Posterior vena cava (tissue), 2 donors: Measurements from ENCODE around the gene FAM186B. TPM values are rescaled to one million over a fixed set of nuclear protein-coding genes. Genes with fewer than 3 reads are reported as not detected.

Experiments
- DNase-seq: peaks from one replicate; pipeline ENCODE4 v3.0.0-alpha.2; 2020; ENCODE audit warnings: low spot score
- intact Hi-C, 2 donors: fragments of 100-400 bp; cut with DNase I; formaldehyde crosslinking; loops; one replicate each; pipeline versions ENCODE4 v1.14.1 to v1.14.2; 2022 to 2023
- total RNA-seq, 2 donors: library from RNA; stranded (reverse); fragmentation: NEBNext Ultra II Directional; extraction: Animal tissue kit (Norgen Biotek cat#: 25700); gene quantifications; one replicate each; pipeline ENCODE4 v1.2.1, GENCODE V29; 2021
- donor health status: DM: yes; HTN: yes; CAD: no.
- donor health status: DM: yes; HTN: yes; CAD: no.

FAM186B gene
- total RNA-seq, 2 donors from 2014 or later: 0.14 TPM; not detected in 1

- intact Hi-C loops: no loop called here
- no peak for DNase-seq
Observed at GRCh38 chr12:49636979-49637755, 31.7 kb upstream of the FAM186B start.

GRCh38 chr12:49636574-49636973, 31.1 kb upstream of the FAM186B start:
- intact Hi-C loops: no loop called here
- DNase-seq: no peak

GRCh38 chr12:49635656-49636055, 30.2 kb upstream of the FAM186B start:
- intact Hi-C loops: no loop called here
- DNase-seq: no peak

- intact Hi-C loops: no loop called here
Observed at GRCh38 chr12:49635036-49635435, 29.6 kb upstream of the FAM186B start.

GRCh38 chr12:49633703-49634345, 28.4 kb upstream of the FAM186B start:
- no peak for DNase-seq
- intact Hi-C loops: no loop called here

More at GRCh38 chr12:49635036-49635435, 29.6 kb upstream of the FAM186B start:
- DNase-seq: no peak

- DNase-seq: no peak
- intact Hi-C loops: no loop called here
Observed at GRCh38 chr12:49632986-49633702, 27.7 kb upstream of the FAM186B start.

DNA sequence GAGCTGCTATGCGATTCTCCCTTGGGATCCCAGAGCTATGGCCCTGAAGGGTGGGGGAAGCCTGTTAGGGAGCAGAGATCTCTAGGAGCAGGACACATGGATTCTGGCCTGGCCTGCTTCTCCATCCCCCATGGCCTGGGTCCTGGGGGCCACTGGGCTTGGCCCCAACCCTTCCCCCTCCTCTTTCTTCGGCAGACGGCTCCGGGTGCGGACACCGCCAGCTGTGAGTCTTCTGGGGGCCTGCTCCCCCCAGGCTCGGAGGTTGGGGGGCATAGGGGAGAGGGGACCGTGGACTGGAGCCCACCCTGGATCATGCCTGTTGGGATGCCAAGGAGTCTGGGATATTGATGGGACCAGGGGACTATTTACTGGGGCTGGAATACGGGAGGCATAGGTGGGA, 27.0 kb upstream of the FAM186B start:
- intact Hi-C loops: no loop called here
- no peak for DNase-seq

DNA sequence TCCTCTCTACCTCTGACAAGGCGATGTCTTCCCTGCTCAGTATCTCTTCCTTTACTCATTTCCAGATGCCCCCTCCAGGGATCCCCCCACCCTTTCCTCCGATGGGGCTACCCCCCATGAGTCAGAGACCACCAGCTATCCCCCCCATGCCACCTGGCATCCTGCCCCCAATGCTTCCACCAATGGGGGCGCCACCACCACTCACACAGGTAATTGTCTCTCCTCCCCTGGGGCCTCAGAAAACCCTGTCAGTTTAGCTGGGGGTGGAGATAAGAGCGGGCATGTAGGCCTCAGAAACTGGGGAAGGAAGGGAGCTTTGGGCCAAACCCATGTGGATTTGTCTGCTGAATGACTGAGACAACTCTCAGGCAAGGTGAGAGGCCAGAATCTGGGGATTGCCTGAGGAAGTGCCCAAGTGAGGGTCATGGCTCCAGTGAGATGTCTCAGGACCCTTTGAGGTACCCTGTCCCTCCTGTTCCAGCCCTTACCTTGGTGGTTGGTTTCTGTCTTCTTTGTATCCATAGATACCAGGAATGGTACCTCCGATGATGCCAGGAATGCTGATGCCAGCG, 26.0 kb upstream of the FAM186B start:
- intact Hi-C loops: no loop called here
- no peak for DNase-seq

GRCh38 chr12:49627752-49628360, 22.4 kb upstream of the FAM186B start:
- DNase-seq: no peak
- intact Hi-C loops: no loop called here

- intact Hi-C loops: no loop called here
Observed at GRCh38 chr12:49626836-49627235, 21.4 kb upstream of the FAM186B start.

DNA sequence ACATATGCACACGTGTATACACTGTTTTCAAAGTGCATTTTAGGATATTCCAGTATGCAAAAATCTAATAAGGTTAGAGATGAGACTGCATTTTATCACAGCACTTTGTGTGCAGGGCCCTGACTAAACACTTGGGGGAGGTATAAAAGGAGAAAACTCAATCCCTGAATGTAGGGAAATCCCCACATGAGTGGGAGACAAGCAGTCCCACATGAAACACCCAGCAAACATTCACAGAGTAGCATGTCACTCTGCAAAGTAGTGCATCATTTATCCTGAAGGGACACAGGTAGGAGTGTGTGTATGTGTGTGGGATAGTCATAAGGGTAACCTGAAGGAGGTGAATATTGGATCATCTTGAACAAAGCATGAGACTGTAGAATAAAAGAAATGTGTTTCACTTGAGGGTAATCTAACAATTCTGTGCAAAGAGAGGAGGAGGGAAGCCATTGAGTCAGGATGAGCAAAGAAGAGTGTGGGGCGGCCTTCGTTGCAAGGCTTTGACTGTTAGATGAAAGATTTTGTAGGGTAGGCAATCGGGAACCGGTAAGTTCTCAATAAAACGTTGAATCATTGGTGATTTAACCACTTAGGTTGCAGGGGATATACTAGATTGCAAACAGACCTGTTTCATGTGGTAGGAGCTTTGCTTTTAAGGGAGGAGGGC, 20.9 kb upstream of the FAM186B start:
- DNase-seq: no peak

More at GRCh38 chr12:49626836-49627235, 21.4 kb upstream of the FAM186B start:
- no peak for DNase-seq

GRCh38 chr12:49624921-49625577, 19.6 kb upstream of the FAM186B start:
- intact Hi-C loops: no loop called here
- no peak for DNase-seq

More for the DNA sequence above, 20.9 kb upstream of the FAM186B start:
- intact Hi-C loops: no loop called here

DNA sequence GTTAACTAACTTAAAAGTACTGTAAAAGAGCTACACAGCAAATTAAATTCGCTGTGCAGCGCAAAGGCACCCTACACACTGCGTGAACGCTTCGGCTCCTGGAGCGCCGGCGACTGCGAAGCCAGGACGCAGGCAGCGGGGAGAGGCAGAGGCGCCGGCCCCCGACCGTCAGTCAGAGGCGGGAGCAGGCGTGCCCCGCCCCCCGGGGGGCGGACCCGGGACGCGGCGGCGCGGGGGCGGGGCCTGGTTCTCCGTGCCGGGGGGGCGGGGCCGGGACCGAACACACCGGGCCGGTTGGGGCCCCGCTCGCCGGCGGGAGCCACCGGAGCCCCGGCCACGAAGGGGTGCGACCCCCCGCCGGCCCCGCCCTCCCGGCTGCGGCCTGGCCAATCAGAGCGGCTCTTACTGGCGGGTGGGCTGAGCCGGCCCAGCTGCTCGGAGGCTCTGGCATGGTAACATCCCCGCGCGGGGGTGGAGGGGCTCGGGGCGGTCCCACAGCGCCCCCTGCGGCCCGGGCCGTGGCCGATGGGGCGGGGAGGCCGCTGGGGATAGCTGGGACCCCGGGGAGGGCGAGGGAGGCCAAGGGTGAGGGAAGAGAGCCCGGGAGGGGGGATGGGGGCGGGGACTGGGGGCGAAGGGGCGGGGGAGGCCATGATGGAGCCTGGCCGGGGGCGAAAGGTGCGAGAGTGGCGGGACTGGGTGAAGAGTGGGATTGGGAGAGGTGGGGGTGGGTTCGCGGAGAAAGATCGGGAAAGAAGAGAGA, 17.9 kb upstream of the FAM186B start, which contains the start of gene PRPF40B:
TSS of gene PRPF40B (plus strand) at position 420 of the 763 bp plus-strand sequence. CDS start at position 450, 30 bp downstream.
- intact Hi-C loops: no loop called here
- DNase-seq: peak; percentile 96

- no peak for DNase-seq
- intact Hi-C loops: no loop called here
Observed at GRCh38 chr12:49622501-49623141, 17.2 kb upstream of the FAM186B start.

GRCh38 chr12:49621651-49622500, 16.4 kb upstream of the FAM186B start:
- intact Hi-C loops: no loop called here
- no peak for DNase-seq

DNA sequence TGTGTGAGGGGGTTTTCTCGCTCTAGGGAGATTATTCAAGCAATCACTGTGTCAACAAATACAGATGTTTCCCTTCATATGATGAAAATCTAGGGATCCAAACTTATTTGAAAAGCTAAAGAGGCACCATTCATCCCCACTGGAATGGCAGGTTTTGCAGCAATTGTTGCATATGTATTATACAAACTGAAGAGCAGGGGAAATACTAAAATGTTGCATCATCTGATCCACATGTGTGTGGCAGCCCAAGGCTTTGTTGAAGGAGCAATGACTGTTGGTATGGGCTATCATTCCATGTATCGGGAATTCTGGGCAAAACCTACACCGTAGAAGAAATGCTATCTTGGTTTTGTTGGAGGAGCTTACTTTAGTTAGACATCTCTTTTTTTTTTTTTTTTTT, 13.8 kb upstream of the FAM186B start:
- no peak for DNase-seq
- intact Hi-C loops: no loop called here
